ENCODE results near the gene ACADSB. TPM values are rescaled to one million over a fixed set of nuclear protein-coding genes. Genes with fewer than 3 reads are reported as not detected.

ACADSB gene
- total RNA-seq, 1 experiment from 2014 or later = 14.5 TPM

DNA sequence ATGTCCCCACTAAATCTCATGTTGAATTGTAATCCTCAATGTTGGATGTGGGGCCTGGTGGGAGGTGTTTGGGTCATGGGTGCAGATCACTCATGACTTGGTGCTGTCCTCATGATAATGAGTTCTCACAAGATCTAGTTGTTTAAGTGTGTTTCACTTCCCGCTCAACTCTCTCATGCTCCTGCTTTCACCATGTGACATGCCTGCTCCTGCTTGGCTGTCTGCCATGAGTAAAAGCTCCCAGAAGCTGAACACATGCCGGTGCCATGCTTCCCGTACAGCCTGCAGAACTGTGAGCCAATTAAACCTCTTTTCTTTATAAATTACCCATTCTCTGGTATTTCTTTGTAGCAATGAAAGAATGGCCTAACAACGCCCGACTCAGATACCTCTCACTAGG is 34.8 kb upstream of the ACADSB start:
- H3K27ac Mint-ChIP-seq = no peak overlapping the region
- ChIA-PET POLR2A (no interaction called here), CTCF (no interaction called here)
- TF ChIP-seq ARID4B (CRISPR knock-in tag; IDR thresholded peaks at IDR 0.05; ENCODE audit: borderline replicate concordance) = no peak
- no peak for TF ChIP-seq ETV6 (CRISPR knock-in tag; IDR thresholded peaks at IDR 0.05)
- 0 out of 2 replicates have a peak, but pooled peaks cover 4% of the 10 kb centered on the region for H3K4me1 Mint-ChIP-seq
- H3K36me3 Mint-ChIP-seq = no peaks in the 10 kb centered on the region
- peaks cover 20% of the 10 kb centered on the region for H3K27me3 Mint-ChIP-seq (ENCODE audit: low read depth)
- DNase-seq (ENCODE audit: low spot score) (no peak), ATAC-seq (no peak)
- no peak overlapping the region for H3K4me3 Mint-ChIP-seq
- H3K9me3 Mint-ChIP-seq = peaks cover 5% of the 10 kb centered on the region

DNA sequence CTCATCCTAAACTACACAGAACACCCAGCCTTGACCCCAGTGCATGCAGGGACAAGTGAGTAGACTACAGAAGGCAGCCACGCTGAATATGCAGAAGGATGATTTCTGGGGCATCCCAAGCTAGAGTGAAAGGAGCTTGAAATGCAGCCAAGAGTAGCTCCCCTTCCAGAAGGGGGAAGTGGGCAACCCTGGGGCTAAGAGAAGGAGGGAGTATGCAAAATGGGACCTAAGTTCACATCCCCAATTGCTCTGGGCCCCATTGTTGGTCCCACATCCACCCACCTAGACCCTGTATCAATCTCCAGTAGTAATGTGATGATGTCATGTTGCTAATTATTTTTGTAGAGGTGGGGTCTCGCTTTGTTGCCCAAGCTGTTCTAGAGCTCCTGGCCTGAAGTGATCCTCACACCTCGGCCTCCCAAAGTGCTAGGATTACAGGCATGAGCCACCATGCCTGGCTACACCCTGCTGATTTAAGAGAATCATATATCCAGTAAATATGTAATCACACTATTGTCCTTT is 34.2 kb upstream of the ACADSB start:
- DNase-seq (ENCODE audit: low spot score) = no peak
- ATAC-seq = no peak
- H3K4me1 Mint-ChIP-seq = 0 out of 2 replicates have a peak, but pooled peaks cover 4% of the 10 kb centered on the region
- peaks cover 15% of the 10 kb centered on the region; the same call in 1 of the 2 replicates for H3K27me3 Mint-ChIP-seq (ENCODE audit: low read depth)
- no peaks in the 10 kb centered on the region for H3K36me3 Mint-ChIP-seq
- no peak overlapping the region for H3K4me3 Mint-ChIP-seq
- ChIA-PET POLR2A (no interaction called here), CTCF (no interaction called here)
- TF ChIP-seq IRF1 (CRISPR knock-in tag; IDR thresholded peaks at IDR 0.05) (no peak), RELA (CRISPR knock-in tag; IDR thresholded peaks at IDR 0.05; ENCODE audit: borderline replicate concordance) (no peak), ZBTB43 (CRISPR knock-in tag; IDR thresholded peaks at IDR 0.05) (no peak), ATF6 (CRISPR knock-in tag; IDR thresholded peaks at IDR 0.05) (no peak), ZNF396 (CRISPR knock-in tag; IDR thresholded peaks at IDR 0.05; ENCODE audit: borderline replicate concordance) (no peak), KAT7 (CRISPR knock-in tag; IDR thresholded peaks at IDR 0.05; ENCODE audit: borderline replicate concordance) (no peak), CBFB (CRISPR knock-in tag; IDR thresholded peaks at IDR 0.05; ENCODE audit: low read depth) (no peak)
- TF ChIP-seq, protein P1, sequence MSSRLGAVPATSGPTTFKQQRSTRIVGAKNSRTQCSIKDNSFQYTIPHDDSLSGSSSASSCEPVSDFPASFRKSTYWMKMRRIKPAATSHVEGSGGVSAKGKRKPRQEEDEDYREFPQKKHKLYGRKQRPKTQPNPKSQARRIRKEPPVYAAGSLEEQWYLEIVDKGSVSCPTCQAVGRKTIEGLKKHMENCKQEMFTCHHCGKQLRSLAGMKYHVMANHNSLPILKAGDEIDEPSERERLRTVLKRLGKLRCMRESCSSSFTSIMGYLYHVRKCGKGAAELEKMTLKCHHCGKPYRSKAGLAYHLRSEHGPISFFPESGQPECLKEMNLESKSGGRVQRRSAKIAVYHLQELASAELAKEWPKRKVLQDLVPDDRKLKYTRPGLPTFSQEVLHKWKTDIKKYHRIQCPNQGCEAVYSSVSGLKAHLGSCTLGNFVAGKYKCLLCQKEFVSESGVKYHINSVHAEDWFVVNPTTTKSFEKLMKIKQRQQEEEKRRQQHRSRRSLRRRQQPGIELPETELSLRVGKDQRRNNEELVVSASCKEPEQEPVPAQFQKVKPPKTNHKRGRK (CRISPR knock-in tag; IDR thresholded peaks at IDR 0.05; ENCODE audit: borderline replicate concordance) = no peak
- TF ChIP-seq, protein P2, sequence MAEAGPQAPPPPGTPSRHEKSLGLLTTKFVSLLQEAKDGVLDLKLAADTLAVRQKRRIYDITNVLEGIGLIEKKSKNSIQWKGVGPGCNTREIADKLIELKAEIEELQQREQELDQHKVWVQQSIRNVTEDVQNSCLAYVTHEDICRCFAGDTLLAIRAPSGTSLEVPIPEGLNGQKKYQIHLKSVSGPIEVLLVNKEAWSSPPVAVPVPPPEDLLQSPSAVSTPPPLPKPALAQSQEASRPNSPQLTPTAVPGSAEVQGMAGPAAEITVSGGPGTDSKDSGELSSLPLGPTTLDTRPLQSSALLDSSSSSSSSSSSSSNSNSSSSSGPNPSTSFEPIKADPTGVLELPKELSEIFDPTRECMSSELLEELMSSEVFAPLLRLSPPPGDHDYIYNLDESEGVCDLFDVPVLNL (CRISPR knock-in tag; IDR thresholded peaks at IDR 0.05; ENCODE audit: borderline replicate concordance, low read depth) = no peak
- TF ChIP-seq, protein P3, sequence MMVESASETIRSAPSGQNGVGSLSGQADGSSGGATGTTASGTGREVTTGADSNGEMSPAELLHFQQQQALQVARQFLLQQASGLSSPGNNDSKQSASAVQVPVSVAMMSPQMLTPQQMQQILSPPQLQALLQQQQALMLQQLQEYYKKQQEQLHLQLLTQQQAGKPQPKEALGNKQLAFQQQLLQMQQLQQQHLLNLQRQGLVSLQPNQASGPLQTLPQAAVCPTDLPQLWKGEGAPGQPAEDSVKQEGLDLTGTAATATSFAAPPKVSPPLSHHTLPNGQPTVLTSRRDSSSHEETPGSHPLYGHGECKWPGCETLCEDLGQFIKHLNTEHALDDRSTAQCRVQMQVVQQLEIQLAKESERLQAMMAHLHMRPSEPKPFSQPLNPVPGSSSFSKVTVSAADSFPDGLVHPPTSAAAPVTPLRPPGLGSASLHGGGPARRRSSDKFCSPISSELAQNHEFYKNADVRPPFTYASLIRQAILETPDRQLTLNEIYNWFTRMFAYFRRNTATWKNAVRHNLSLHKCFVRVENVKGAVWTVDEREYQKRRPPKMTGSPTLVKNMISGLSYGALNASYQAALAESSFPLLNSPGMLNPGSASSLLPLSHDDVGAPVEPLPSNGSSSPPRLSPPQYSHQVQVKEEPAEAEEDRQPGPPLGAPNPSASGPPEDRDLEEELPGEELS (CRISPR knock-in tag; IDR thresholded peaks at IDR 0.05) = no peak
- H3K9me3 Mint-ChIP-seq = no peaks in the 10 kb centered on the region
- no peak overlapping the region for H3K27ac Mint-ChIP-seq
